ENCODE results near the gene FAM131B.

The FAM131B gene

DNA sequence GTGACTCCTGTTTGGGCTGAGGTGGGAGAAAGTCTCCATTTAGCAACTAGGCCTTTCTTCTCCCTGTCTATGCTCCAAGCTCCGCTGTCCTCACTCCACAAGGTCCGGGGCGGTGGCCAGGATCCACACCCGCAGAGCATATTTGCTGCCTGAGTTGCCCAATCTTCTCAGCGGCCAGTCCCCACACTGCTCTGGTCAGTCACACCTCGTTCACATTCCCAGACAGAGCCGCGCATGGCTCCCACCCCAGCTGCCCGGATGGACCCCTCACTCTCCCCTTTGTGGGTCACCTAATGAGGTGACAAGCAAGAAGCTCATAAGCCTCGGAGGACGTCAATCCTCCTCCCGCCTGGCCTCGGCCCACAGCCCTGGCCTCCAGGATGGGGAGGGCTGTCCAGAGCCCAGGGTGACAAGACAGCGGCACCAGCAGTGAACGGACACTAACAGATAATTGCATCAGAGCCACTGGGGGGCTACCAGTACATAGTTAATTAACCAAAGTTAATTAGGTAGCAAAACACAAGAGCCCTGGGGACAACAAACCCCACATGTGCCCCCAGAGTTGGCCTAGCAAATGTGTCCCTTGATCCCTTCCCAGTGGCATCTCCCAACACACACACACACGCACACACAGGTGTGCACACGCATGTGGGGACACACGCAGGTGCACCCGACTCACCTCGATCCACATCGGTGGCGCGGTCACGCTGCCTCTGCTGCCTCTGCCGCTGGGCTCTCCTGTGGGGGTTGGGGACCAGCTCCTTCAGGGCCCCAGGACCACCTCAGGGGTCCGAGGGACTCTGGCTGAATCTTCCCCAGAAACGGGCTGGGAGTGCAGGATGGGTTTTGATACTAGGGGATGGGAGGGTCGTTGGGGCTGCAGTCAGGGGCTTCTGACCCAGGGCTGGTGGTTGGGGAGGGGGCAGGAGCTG, 34.4 kb upstream of the FAM131B start:
- Histone ChIP-seq H3K4me2 (ENCODE audit: insufficient read depth, low read length) (no peak overlapping the region), H4K20me1 (ENCODE audit: insufficient read depth, low read length) (no peaks in the 10 kb centered on the region), H3K9me3 (ENCODE audit: insufficient read depth, low read length, severe bottlenecking) (no peaks in the 10 kb centered on the region), H2AFZ (ENCODE audit: low read depth, low read length) (no peak overlapping the region), H3K9ac (ENCODE audit: low read depth, low read length) (no peak overlapping the region), H3K79me2 (ENCODE audit: insufficient read depth, low read length) (no peaks in the 10 kb centered on the region), H3K4me3 (ENCODE audit: low read depth in 1 of 2, low read length in 2 of 2) (no peak overlapping the region), H3K4me1 (ENCODE audit: insufficient read depth, low read length) (no peaks in the 10 kb centered on the region), H3K36me3 (ENCODE audit: insufficient read depth, low read length) (no peaks in the 10 kb centered on the region), H3K27me3 (ENCODE audit: insufficient read depth, low read length, poor library complexity) (no peaks in the 10 kb centered on the region), H3K27ac (ENCODE audit: low read length) (no peak overlapping the region)
- TF ChIP-seq CTCF (IDR thresholded peaks at IDR 0.05; ENCODE audit: borderline replicate concordance, extremely low read depth, low read length, poor library complexity, severe bottlenecking) = no peak
- no peak for TF ChIP-seq EZH2 (IDR thresholded peaks at IDR 0.05; ENCODE audit: borderline replicate concordance, low read depth, low read length, severe bottlenecking)
- ATAC-seq (ENCODE audit: insufficient read depth, low read depth) (no peak), DNase-seq (no peak)

DNA sequence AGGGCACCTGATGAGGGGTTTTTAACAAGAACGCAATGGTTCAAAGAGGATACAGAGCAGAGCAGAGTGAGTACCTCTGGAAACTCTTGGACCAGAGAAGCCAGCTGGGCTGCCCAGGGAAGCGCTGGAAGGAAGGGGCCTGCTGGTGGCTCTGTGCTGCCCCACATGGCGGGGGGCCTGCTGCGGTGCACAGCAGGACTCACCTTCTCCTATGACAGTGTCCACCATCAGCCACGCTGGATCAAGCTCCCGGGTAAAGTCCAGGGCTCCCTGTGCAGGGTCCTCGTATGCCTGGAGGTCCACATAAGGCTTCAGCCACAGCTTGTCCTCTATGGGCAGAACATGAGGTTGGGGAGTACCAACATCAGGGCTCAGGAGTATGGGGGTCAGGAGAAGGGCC, 33.7 kb upstream of the FAM131B start:
- Histone ChIP-seq H3K27me3 (ENCODE audit: insufficient read depth, low read length, poor library complexity) (no peaks in the 10 kb centered on the region), H3K36me3 (ENCODE audit: insufficient read depth, low read length) (no peaks in the 10 kb centered on the region), H4K20me1 (ENCODE audit: insufficient read depth, low read length) (no peaks in the 10 kb centered on the region), H3K4me3 (ENCODE audit: low read depth in 1 of 2, low read length in 2 of 2) (no peak overlapping the region), H3K4me1 (ENCODE audit: insufficient read depth, low read length) (no peaks in the 10 kb centered on the region), H3K79me2 (ENCODE audit: insufficient read depth, low read length) (no peaks in the 10 kb centered on the region), H3K4me2 (ENCODE audit: insufficient read depth, low read length) (no peak overlapping the region), H2AFZ (ENCODE audit: low read depth, low read length) (no peak overlapping the region), H3K9me3 (ENCODE audit: insufficient read depth, low read length, severe bottlenecking) (no peaks in the 10 kb centered on the region), H3K9ac (ENCODE audit: low read depth, low read length) (no peak overlapping the region), H3K27ac (ENCODE audit: low read length) (no peak overlapping the region)
- ATAC-seq (ENCODE audit: insufficient read depth, low read depth) (no peak), DNase-seq (no peak)
- no peak for TF ChIP-seq CTCF (IDR thresholded peaks at IDR 0.05; ENCODE audit: borderline replicate concordance, extremely low read depth, low read length, poor library complexity, severe bottlenecking)

- Histone ChIP-seq H3K4me3 (ENCODE audit: low read depth in 1 of 2, low read length in 2 of 2) (no peak overlapping the region), H3K27me3 (ENCODE audit: insufficient read depth, low read length, poor library complexity) (no peaks in the 10 kb centered on the region), H3K4me2 (ENCODE audit: insufficient read depth, low read length) (no peak overlapping the region), H3K79me2 (ENCODE audit: insufficient read depth, low read length) (no peaks in the 10 kb centered on the region), H3K9ac (ENCODE audit: low read depth, low read length) (no peak overlapping the region), H2AFZ (ENCODE audit: low read depth, low read length) (no peak overlapping the region), H3K36me3 (ENCODE audit: insufficient read depth, low read length) (no peaks in the 10 kb centered on the region), H4K20me1 (ENCODE audit: insufficient read depth, low read length) (no peaks in the 10 kb centered on the region), H3K4me1 (ENCODE audit: insufficient read depth, low read length) (no peaks in the 10 kb centered on the region), H3K27ac (ENCODE audit: low read length) (no peak overlapping the region), H3K9me3 (ENCODE audit: insufficient read depth, low read length, severe bottlenecking) (no peaks in the 10 kb centered on the region)
- no peak for TF ChIP-seq CTCF (IDR thresholded peaks at IDR 0.05; ENCODE audit: borderline replicate concordance, extremely low read depth, low read length, poor library complexity, severe bottlenecking)
- DNase-seq = no peak
- no peak for ATAC-seq (ENCODE audit: insufficient read depth, low read depth)
Observed at GRCh38 chr7:143395187-143396149, 33.0 kb upstream of the FAM131B start.

Measured in DND-41 (cell line).